DOHH2 (cell line): ENCODE data around the gene SHROOM2.

Experiments used
- EZH2phosphoT487 ChIP-seq: fragments of 200-600 bp; sonication (generic); IDR thresholded peaks from 2 replicates; pipeline ENCODE4 v1.6.1; 2017; ENCODE audit warnings: borderline replicate concordance, mild to moderate bottlenecking, antibody characterized with exemption, low read length, moderate library complexity, mixed read lengths
- TF ChIP-seq, protein P1 (sequence below): fragments of 200-600 bp; sonication (generic); IDR thresholded peaks from one replicate; pipeline ENCODE4 v1.5.1; 2014; ENCODE audit warnings: antibody characterized with exemption, mild to moderate bottlenecking, low read depth, low read length; ENCODE audit not compliant: poor library complexity, severe bottlenecking

DNA sequence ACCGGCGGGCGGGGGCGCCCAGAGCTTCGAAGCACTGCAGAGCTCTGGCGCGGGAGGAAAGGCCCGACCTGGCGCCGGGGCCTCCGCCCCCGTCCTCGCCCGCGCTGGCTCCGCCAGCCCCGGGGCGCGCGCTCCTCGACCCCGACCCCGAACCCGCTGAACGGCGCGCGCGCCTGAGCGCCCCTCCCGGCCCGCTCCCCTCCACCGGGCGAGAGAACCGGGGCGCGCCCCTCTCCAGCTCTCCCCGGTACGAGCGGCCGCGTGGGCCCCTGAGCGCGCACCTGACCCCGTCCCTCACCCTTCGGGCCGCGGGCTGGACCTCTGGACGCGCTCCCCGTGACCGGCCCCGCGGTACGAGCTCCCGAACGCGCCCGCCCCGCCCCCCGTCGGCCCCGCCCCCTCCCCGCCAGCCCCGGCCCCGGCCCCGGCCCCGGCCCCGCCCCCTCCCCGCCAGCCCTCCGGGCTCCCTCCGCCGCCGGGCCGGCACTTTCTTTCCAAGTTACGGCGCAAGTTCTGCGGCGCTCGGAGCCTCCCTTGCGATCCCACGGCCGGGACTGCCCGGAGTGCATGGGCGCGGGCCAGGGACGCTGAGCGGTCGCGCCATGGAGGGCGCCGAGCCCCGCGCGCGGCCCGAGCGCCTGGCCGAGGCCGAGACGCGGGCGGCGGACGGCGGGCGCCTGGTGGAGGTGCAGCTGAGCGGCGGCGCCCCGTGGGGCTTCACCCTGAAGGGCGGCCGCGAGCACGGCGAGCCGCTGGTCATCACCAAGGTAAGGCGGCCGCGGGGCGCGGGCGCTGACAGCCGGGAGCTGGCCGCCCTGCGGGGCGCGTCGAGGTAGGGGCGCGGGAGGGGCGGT lies at the start of gene SHROOM2:
- TF ChIP-seq, protein P1, sequence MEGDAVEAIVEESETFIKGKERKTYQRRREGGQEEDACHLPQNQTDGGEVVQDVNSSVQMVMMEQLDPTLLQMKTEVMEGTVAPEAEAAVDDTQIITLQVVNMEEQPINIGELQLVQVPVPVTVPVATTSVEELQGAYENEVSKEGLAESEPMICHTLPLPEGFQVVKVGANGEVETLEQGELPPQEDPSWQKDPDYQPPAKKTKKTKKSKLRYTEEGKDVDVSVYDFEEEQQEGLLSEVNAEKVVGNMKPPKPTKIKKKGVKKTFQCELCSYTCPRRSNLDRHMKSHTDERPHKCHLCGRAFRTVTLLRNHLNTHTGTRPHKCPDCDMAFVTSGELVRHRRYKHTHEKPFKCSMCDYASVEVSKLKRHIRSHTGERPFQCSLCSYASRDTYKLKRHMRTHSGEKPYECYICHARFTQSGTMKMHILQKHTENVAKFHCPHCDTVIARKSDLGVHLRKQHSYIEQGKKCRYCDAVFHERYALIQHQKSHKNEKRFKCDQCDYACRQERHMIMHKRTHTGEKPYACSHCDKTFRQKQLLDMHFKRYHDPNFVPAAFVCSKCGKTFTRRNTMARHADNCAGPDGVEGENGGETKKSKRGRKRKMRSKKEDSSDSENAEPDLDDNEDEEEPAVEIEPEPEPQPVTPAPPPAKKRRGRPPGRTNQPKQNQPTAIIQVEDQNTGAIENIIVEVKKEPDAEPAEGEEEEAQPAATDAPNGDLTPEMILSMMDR: no peak
- TF ChIP-seq EZH2phosphoT487: no peak
